NB4 (cell line): Measurements from ENCODE around the gene C11orf58.

Experiments
- POLR2A ChIP-seq: IDR thresholded peaks from 2 replicates; pipeline ENCODE4 v1.6.1; 2011; ENCODE audit warnings: mild to moderate bottlenecking; ENCODE audit not compliant: insufficient read length; ENCODE audit errors: extremely low read depth
- TF ChIP-seq, protein P1 (sequence below): IDR thresholded peaks from one replicate; pipeline ENCODE4 v1.5.1; 2012; ENCODE audit warnings: low read depth, low read length
- TF ChIP-seq, protein P2 (sequence below): IDR thresholded peaks from 2 replicates; pipeline ENCODE4 v1.6.1; 2011; ENCODE audit warnings: low read depth, low read length

DNA sequence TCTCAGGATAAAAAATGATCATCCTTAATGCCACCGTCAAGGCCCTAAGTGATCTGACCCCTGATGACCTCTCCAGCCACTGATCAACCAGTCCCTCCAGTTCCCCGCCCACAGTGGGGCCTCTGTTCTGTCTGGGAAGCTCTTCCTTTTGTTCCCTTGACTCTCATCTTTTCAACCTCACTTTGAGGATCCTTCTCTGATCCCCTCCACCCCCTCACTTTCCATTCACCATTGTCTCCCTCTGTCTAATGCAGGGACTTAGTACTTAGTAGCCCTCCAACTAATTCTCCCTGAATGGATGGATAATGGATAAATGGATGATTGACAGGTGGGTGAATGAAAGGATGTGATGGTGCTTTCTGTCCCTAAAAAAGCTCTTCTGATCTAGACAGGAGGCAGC, 45.6 kb downstream of the C11orf58 start:
- TF ChIP-seq, protein P1, sequence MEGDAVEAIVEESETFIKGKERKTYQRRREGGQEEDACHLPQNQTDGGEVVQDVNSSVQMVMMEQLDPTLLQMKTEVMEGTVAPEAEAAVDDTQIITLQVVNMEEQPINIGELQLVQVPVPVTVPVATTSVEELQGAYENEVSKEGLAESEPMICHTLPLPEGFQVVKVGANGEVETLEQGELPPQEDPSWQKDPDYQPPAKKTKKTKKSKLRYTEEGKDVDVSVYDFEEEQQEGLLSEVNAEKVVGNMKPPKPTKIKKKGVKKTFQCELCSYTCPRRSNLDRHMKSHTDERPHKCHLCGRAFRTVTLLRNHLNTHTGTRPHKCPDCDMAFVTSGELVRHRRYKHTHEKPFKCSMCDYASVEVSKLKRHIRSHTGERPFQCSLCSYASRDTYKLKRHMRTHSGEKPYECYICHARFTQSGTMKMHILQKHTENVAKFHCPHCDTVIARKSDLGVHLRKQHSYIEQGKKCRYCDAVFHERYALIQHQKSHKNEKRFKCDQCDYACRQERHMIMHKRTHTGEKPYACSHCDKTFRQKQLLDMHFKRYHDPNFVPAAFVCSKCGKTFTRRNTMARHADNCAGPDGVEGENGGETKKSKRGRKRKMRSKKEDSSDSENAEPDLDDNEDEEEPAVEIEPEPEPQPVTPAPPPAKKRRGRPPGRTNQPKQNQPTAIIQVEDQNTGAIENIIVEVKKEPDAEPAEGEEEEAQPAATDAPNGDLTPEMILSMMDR = no peak
- TF ChIP-seq POLR2A = no peak
- TF ChIP-seq, protein P2, sequence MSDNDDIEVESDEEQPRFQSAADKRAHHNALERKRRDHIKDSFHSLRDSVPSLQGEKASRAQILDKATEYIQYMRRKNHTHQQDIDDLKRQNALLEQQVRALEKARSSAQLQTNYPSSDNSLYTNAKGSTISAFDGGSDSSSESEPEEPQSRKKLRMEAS = no peak
